IPS-11a (cell line): ENCODE data around the gene FOXP1.

Experiments used
- H3K4me3 ChIP-seq: one replicate; pipeline ENCODE4 v1.5.1; 2013; ENCODE audit warnings: low read depth, low read length, control low read depth

FOXP1 gene

GRCh38 chr3:71003511-71003910 is 580.0 kb downstream of the FOXP1 start:
- H3K4me3 ChIP-seq = no peak overlapping the region

DNA sequence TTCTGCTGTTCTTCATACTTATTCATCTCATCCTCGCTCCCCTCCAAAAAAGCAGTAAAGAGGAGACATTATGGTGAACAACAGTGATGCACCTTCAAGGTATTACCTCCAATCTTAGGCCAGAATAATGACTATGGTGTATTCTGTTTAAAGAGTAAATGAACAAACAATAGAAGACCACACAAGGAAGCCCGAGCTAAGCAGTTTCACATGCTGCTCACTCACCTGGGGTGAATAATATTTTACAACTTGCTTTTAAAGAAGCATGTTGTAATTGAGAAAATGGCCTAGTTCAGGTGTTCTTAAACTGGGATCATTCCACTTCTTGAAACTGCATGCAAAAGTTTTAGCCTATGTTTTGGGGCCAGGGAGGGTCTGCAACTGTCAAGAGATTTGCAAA is 581.2 kb downstream of the FOXP1 start:
- H3K4me3 ChIP-seq = no peak overlapping the region

DNA sequence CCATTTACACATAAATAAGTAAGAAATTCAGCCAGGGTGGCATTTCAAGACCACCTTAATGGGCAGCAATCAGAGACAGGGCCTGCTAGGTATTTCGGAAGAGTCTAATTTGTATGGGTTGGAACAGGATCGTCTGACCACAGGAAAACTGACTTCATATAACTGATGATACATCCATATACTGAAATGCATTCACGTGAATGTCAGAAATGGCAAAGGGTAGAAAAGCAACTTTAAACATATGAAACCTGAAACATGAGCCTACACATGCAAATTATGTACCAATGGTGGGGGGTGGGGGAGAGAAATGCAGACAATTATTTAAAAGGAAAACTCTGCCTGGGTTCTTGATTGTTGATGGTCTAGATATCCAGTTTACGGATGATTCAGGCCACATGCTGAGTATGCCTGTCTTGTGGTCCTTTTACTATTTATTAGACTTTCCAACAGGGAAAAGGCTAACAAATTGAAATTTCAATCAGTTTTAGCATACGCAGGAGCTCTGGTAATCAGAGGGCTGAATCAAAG is 582.2 kb downstream of the FOXP1 start:
- no peak overlapping the region for H3K4me3 ChIP-seq

GRCh38 chr3:71000483-71000882 is 583.0 kb downstream of the FOXP1 start:
- H3K4me3 ChIP-seq = no peak overlapping the region

DNA sequence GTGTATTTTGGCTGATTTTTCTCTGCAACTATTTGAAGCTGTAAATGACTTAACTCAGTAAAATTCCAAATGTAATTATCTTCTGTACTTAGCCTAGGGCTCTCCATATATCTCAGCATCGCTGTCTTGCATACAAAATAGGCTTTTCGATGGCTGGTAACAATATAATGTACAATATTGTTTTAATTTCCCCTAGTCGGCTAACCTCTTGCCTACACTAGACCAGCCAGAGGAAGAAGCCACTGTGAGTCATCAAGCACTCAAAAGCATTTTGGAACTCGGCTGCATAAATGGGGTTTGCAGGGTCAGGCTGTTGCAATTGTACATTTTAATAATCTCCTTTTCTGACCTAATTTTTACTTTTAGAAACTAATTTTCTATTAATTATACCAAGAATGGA is 583.8 kb downstream of the FOXP1 start:
- no peak overlapping the region for H3K4me3 ChIP-seq

- H3K4me3 ChIP-seq = no peak overlapping the region
These were observed 587.4 kb downstream of the FOXP1 start for GRCh38 chr3:70996082-70996481.

- no peak overlapping the region for H3K4me3 ChIP-seq
These were observed 588.9 kb downstream of the FOXP1 start for GRCh38 chr3:70994644-70995043.

DNA sequence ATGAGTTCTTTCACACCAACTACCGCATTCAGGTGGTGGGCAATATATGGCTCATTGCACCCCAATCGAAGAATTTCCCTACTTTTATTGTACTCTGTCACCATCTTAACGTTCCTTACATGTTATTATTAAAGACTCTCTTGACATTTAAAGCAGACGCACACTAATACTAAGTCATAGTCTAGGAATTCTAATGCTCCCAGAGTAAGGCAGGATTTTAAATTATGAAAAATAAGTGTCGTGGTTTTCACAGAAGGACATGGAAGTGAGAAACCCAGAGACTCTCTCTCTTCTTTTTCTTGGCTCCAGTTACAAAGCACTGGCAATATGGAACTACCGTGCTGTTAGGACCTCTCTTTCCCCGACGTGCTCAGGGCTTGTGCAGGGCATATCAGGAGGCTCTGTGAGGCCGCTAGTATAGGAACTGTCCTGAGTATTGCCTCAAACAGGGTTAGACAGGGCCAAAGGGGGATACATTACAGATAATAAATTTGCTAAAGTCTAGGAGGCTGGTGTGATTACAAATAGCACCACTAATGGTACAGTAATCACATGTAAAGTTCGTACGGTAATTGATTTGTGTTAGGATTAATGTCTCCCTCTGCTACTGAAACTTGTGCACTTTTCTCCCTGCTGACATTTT is 590.8 kb downstream of the FOXP1 start:
- no peak overlapping the region for H3K4me3 ChIP-seq

DNA sequence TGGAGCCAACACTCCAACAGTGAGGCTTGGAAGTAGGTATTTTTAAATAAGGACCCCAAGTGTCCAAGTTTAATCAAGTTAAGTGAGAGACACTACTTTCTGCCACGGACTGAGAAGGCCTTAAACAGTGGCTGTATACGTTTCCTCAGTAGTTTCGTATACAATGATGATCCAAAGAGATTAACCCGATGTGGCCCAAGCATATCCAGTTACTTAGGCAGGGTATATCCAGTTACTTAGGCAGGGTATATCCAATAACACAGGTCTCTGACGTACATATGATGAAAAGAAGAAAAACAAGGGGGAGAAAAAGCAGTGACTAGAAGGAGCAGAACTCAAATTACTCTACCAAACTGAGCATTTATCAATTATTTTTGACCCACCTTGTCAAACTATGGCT is 591.4 kb downstream of the FOXP1 start:
- H3K4me3 ChIP-seq = no peak overlapping the region

DNA sequence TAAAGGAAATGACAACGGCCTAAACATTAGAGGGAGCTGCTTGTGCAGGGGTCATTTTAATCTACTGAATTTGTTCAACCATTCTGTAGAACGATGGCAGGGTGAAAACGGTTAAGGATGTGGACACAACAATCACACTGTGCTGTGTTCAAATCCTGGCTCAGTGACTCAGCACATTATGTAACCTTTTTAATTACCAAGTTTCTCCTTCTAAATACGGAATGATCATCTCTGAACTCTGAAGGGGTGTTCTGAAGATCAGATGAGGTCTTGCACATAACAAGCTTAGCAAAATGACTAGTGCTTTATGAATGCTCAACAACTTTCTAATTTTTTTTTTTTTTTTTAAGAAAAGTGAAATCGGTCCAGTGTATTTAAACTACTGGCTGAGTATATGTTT is 592.8 kb downstream of the FOXP1 start:
- H3K4me3 ChIP-seq = no peak overlapping the region

DNA sequence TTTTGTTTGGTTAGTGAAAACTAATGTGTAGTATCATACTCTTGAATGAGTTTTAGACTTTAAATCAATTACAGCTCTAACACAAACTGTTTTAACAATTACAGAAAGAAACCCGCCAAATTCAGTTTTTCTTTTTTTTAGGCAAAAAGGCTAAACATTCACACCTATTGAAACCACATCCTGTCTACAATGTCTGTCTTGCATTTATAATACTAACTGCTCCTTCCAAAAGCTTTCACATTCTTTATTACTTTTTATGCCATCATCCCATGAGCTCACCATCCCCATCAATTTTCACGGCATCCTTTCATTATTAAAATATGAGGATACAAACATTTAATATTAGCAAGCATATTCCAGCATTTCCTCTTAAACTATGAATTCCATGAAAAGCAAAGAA is 593.3 kb downstream of the FOXP1 start:
- H3K4me3 ChIP-seq = no peak overlapping the region

DNA sequence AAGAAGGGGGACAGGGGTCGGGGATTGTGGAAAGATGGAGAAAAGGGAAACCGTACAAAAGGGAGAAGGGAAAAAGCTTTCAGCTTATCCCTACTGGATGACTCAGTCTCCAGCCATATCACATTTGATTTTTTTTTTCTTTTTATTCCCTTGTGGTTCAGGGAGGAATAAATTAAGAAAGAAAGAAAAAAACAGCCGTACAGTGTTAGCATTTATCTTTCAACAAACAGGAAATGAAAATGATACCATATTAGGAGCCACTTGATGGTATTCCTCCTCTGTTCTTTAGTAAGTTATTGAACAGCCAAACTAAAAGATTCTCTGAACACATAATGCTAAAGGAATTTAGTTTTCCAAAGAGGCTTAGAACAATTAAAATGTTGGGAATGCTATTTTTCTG is 594.4 kb downstream of the FOXP1 start:
- H3K4me3 ChIP-seq = no peak overlapping the region

GRCh38 chr3:70988111-70988510 is 595.4 kb downstream of the FOXP1 start:
- no peak overlapping the region for H3K4me3 ChIP-seq

DNA sequence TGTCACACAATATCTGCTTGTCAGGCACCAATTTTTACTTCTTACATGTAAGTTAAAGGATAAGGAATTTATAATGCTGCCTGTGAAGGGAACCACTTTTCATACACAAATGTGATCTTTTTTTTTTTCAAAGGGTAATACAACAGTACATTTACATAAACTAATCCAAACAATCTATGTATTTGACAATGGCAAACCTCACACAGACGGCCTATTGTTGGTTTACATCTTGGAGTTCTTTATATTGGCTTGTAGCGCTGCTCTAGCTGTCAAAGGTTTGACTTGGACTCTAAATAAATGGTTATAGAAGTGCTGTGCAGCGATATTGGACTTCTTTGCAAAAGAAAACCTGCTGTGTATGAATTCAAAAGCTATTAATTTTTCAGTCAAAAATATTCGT is 598.0 kb downstream of the FOXP1 start:
- H3K4me3 ChIP-seq = no peak overlapping the region

DNA sequence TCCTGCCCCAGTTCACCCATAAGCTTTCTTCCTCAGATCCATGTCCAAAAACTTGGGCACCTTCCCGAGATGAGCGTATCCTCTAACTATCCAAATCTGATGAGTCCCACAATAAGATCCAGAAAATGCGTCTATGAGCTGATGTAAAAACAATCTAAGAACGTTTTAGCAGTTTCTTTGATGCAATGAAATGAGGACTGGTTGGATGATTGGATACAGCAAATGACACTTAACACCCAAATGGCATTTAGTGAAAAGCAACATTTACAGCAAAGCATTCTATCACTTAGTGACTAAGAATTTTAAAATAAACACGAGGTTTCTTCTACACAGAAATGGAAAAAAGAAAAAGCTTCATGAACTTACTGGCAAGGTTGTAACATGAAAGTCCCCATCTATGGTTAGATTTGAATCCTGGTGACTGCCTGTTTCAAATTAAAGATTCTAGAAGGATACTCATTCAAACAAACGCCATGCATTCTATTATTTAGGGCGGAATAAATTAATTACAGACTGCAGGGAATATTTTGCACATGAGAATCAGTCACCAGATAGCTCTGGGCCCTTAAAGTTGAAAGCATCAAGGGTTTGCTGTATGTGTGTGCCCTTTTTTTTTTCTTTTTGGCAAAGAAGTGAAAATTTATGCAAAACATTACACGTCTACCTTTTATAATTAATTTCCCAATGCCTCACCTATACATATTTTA is 598.6 kb downstream of the FOXP1 start:
- H3K4me3 ChIP-seq = no peak overlapping the region

GRCh38 chr3:70982700-70983140 is 600.8 kb downstream of the FOXP1 start:
- no peak overlapping the region for H3K4me3 ChIP-seq

GRCh38 chr3:70982284-70982683 is 601.2 kb downstream of the FOXP1 start:
- no peak overlapping the region for H3K4me3 ChIP-seq

DNA sequence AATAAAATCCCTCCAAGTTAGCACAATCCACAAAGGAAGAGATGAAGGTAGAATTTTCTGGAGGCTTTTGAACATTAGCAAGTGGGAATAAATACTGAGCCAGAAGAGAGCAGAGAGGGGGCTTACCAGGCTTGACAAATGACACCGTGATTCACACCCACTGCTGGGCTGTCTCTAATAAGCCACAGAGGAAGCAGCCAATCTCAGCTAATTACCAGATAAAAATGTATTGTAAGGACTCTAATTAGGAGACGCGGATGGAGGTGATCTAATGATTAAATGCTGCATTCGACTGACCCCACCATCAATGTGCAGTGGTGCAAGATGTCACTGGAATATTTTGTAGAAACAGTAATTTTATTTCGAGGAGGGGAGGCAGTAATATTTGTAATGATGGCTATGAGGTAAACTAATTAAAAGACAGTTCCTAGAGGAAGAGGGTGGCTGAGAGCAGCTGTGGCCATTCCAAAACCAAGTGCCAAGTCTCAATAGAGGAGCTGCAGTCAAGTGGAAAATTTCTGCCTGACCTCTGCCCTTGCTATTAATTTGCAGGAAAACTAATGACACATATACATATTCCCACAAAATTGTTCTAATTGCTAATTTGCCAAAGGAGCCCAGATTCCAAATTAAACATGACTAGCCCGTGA is 602.2 kb downstream of the FOXP1 start:
- no peak overlapping the region for H3K4me3 ChIP-seq

DNA sequence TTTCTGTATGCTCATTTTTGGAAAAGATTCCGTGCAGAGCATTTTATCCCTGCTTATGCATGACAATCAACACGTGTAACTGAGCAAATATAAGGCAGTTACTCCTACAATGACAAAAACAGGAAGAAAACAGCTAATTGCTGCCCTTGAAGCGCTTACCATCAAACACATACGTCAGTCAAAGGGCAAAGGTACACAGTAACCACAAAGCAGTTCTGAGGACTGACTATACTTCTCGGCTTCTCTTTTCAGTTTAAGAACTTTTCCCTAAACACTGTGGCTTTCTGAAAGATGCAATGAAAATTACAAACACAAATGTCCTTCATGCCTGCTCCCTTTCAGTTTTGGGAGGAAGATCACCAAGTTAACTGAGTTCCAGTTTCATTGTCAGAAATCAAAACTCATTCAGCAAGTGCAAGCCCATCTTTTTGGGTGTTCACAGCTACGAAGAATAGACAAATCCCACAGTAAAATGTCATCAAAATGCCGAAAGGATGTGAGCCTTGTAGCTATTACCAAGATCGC is 602.8 kb downstream of the FOXP1 start:
- no peak overlapping the region for H3K4me3 ChIP-seq

- H3K4me3 ChIP-seq = no peak overlapping the region
These were observed 603.4 kb downstream of the FOXP1 start for GRCh38 chr3:70979983-70980645.

DNA sequence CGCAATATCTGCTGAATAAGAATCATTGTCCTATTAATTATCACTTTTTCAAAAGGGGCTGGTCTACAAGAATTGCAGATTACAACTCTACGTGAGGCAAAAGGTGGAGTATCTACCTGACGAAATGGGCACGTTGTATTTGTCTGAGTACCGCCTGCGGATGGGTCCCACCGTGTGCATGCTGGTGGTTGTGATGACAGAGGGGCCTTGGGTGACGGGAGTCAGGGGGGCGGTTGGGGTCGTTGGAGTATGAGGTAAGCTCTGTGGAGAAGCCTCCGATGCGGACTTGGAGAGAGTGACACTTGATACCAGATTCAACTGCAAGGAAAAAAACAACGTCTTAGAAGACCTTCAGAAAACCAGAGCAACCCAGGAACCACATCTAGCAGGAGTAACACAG is 605.8 kb downstream of the FOXP1 start:
- no peak overlapping the region for H3K4me3 ChIP-seq
